C1 segment of cervical spinal cord (tissue), 14 donors: ENCODE data around the gene YWHAG.
"Not testable (repeated sequence)": the region's sequence is repeated elsewhere in the genome, so short reads cannot be mapped to it uniquely, and the experiment has no call there.

Source experiments
- DNase-seq, 14 donors: peaks; one replicate each; lab custom pipeline; 2025; lab: John Stamatoyannopoulos, UW

The YWHAG gene

GRCh38 chr7:76349313-76349885 is 9.4 kb downstream of the YWHAG start:
- DNase-seq = no peak

- DNase-seq = no peak
These were observed 11.1 kb downstream of the YWHAG start for GRCh38 chr7:76347710-76348109.

GRCh38 chr7:76346778-76347177 is 12.0 kb downstream of the YWHAG start:
- DNase-seq = no peak

GRCh38 chr7:76346097-76346496 is 12.7 kb downstream of the YWHAG start:
- no peak for DNase-seq

GRCh38 chr7:76343931-76344321 is 14.9 kb downstream of the YWHAG start:
- DNase-seq = no peak

- DNase-seq = no peak
These were observed 15.4 kb downstream of the YWHAG start for GRCh38 chr7:76343294-76343930.

- no peak for DNase-seq
These were observed 16.6 kb downstream of the YWHAG start for GRCh38 chr7:76342222-76342621.

GRCh38 chr7:76340617-76341131 is 18.1 kb downstream of the YWHAG start:
- no peak for DNase-seq

GRCh38 chr7:76338298-76339084 is 20.3 kb downstream of the YWHAG start:
- DNase-seq = no peak

- no peak for DNase-seq
These were observed 21.6 kb downstream of the YWHAG start for GRCh38 chr7:76337147-76337546.

- no peak for DNase-seq
These were observed 22.7 kb downstream of the YWHAG start for GRCh38 chr7:76336094-76336493.

GRCh38 chr7:76335417-76335816 is 23.4 kb downstream of the YWHAG start:
- DNase-seq = not testable (repeated sequence)

- DNase-seq = no peak
These were observed 24.3 kb downstream of the YWHAG start for GRCh38 chr7:76334320-76334967.

- DNase-seq = peak in 2 of 14 donors; percentile 16 to 17
These were observed 25.2 kb downstream of the YWHAG start for GRCh38 chr7:76333511-76334101.

- peak in 1 of 14 donors; percentile 12 for DNase-seq
These were observed 26.7 kb downstream of the YWHAG start for GRCh38 chr7:76332078-76332477.

- DNase-seq = no peak
These were observed 28.1 kb downstream of the YWHAG start for GRCh38 chr7:76330673-76331072.

GRCh38 chr7:76330261-76330660 is 28.5 kb downstream of the YWHAG start:
- DNase-seq = no peak

GRCh38 chr7:76329479-76329878 is 29.3 kb downstream of the YWHAG start:
- DNase-seq = no peak

- no peak for DNase-seq
These were observed 30.4 kb downstream of the YWHAG start for GRCh38 chr7:76328389-76328788.

- DNase-seq = no peak
These were observed 31.2 kb downstream of the YWHAG start for GRCh38 chr7:76327610-76328009.

- no peak for DNase-seq
These were observed 32.1 kb downstream of the YWHAG start for GRCh38 chr7:76326646-76327233.
